Fibroblast of the aortic adventitia (primary cell): ENCODE results near the gene MICAL2. TPM values are rescaled to one million over a fixed set of nuclear protein-coding genes. Genes with fewer than 3 reads are reported as not detected.

ENCODE experiments used
- DNase-seq: peaks from one replicate; pipeline ENCODE4 v3.0.0-alpha.2; 2010; ENCODE audit warnings: low read depth
- H3K4me3 ChIP-seq: 2 replicates; pipeline ENCODE4 v1.5.1; 2011; ENCODE audit warnings: low read depth, mild to moderate bottlenecking, control low read depth, low read length, moderate library complexity
- total RNA-seq: library from RNA; depleted of rRNA; stranded (reverse); fragments of >200 nt; gene quantifications from 2 replicates; pipeline ENCODE4 v1.2.3, GENCODE V29; 2012; ENCODE audit warnings: low replicate concordance
- TF ChIP-seq, protein P1 (sequence below): IDR thresholded peaks from 2 replicates; pipeline ENCODE4 v1.5.1; 2011; ENCODE audit warnings: mild to moderate bottlenecking, low read length, control low read depth, inconsistent platforms; ENCODE audit not compliant: insufficient read depth

The MICAL2 gene
- total RNA-seq, 1 donor, result 146 TPM

- TF ChIP-seq, protein P1, sequence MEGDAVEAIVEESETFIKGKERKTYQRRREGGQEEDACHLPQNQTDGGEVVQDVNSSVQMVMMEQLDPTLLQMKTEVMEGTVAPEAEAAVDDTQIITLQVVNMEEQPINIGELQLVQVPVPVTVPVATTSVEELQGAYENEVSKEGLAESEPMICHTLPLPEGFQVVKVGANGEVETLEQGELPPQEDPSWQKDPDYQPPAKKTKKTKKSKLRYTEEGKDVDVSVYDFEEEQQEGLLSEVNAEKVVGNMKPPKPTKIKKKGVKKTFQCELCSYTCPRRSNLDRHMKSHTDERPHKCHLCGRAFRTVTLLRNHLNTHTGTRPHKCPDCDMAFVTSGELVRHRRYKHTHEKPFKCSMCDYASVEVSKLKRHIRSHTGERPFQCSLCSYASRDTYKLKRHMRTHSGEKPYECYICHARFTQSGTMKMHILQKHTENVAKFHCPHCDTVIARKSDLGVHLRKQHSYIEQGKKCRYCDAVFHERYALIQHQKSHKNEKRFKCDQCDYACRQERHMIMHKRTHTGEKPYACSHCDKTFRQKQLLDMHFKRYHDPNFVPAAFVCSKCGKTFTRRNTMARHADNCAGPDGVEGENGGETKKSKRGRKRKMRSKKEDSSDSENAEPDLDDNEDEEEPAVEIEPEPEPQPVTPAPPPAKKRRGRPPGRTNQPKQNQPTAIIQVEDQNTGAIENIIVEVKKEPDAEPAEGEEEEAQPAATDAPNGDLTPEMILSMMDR, result no peak
- no peak for DNase-seq
- H3K4me3 ChIP-seq, result no peak overlapping the region
Measured at GRCh38 chr11:12121517-12121916, 11.1 kb downstream of the MICAL2 start.

DNA sequence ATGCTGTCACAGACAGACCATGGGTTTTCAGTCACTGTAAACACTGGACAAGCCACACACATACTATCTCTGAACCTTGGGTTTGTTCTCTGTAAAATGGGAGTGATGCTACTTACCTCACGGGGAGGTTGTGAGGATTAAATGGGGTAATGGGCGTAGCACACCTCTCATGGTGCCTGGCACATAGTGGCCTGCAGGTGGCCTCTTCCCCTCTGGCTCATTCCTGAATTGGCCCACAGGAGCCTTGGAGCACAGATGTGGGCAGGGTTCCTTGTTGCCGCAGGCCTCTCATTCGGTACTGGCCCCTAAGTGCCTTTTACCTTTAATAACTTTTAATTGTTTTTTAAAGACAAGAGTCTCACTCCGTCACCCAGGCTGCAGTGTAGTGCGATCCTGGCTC is 11.7 kb downstream of the MICAL2 start:
- DNase-seq, result no peak
- H3K4me3 ChIP-seq, result no peak overlapping the region
- TF ChIP-seq, protein P1, result peak; percentile 43

DNA sequence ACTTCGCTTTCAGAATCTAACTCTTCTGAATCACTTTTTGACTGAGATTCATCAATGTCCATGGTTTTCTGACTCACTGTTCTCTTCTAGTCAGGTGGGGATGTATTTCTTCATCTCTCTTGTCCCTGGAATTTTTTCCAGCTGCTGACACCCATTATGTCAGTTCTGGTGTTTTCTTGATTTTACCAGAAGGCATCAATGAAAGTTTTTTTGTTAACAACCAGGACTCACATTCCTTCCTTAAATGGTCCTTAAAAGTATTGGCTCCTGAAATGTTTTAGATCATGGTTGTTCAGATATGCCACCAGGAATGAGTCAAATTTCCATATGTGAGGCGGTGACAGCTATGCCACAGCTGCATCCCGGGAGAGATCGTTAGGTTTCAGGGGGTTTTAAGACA is 12.9 kb downstream of the MICAL2 start:
- DNase-seq, result peak; percentile 73
- no peak overlapping the region for H3K4me3 ChIP-seq
- TF ChIP-seq, protein P1, result no peak

GRCh38 chr11:12123799-12124198 is 13.4 kb downstream of the MICAL2 start:
- TF ChIP-seq, protein P1, result no peak
- DNase-seq, result peak; percentile 48
- no peak overlapping the region for H3K4me3 ChIP-seq

DNA sequence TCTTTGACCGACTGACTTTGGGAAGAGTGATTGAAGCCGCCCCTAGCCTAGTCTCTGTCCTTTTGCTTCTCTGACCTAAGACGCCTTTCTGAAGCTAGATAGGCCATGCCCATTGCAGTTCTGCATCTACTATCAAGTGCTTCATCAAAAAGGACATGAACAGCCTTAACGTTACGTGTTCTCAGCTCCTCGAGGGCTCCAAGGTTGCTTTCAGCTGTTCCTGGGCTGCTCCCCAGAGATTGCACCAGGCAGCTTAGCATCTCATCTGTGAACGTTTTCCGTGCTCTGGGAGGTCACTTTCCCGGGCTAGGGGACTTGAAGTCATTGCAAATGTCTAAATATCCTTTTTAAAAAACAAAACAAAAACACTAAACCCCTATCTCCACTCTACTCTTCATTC is 13.9 kb downstream of the MICAL2 start:
- no peak overlapping the region for H3K4me3 ChIP-seq
- no peak for DNase-seq
- TF ChIP-seq, protein P1, result no peak

DNA sequence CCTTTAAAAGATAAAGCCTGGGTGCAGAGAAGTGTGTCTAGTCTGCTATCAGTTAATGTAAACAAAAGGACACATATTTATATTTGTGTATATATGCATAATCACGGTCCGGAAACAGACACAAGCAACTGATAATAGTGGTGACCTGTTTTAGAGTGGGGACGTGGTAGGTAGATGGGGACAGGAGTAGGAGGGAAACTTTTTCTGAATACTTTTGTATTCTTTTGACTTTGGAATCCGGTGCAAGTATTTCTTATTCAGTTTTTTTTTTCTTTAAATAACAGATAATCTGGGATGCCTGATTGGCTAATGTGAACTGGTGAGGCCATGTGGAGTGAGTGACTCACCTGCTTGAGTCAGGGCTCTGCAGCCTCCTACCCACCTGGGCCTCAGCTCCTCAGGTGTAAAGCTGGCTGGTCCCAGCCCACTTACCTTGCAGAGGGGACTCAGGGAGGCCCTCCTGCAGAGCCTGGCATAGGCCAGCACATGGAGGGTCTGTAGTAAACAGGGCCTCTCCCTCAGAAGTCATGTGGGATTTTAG is 15.3 kb downstream of the MICAL2 start:
- DNase-seq, result peak; percentile 30
- TF ChIP-seq, protein P1, result no peak
- H3K4me3 ChIP-seq, result no peak overlapping the region
